Activated CD4-positive, alpha-beta T cell treated with anti-CD3 and anti-CD28 coated beads for 36 hours (primary cell): Measurements from ENCODE around the gene PAF1. TPM values are rescaled to one million over a fixed set of nuclear protein-coding genes. Genes with fewer than 3 reads are reported as not detected.
A peak's percentile ranks its signal among the peaks of the same experiment; 100 is the strongest.

Experiments
- ATAC-seq: fragments of 200-7000 bp; cut with Tn5 transposase; one replicate; pipeline ENCODE4 v1.10.0; 2021; ENCODE audit warnings: mild to moderate bottlenecking, moderate library complexity
- CTCF ChIA-PET: fragments of 350-600 bp; sonication (Branson Sonifier 250); formaldehyde crosslinking; loops from one replicate; lab custom pipeline; 2021; ENCODE audit warnings: antibody characterized with exemption; lab: Charles Lee
- POLR2A ChIA-PET: fragments of 350-600 bp; sonication (Branson Sonifier 250); formaldehyde crosslinking; loops from one replicate; lab custom pipeline; 2021; ENCODE audit warnings: antibody characterized with exemption, inconsistent platforms; lab: Charles Lee
- DNase-seq: peaks from one replicate; pipeline ENCODE4 v3.0.0-alpha.2; 2020
- H3K27ac Mint-ChIP-seq: one replicate; pipeline ENCODE4 v1.8.0; 2021; ENCODE audit warnings: mixed read lengths
- H3K27me3 Mint-ChIP-seq: one replicate; pipeline ENCODE4 v1.8.0; 2021; ENCODE audit warnings: mixed read lengths
- H3K36me3 Mint-ChIP-seq: one replicate; pipeline ENCODE4 v1.8.0; 2021; ENCODE audit warnings: low read depth, mixed read lengths
- H3K4me1 Mint-ChIP-seq: one replicate; pipeline ENCODE4 v1.8.0; 2021; ENCODE audit warnings: mixed read lengths
- H3K4me3 Mint-ChIP-seq: one replicate; pipeline ENCODE4 v1.8.0; 2021; ENCODE audit warnings: mild to moderate bottlenecking, moderate library complexity, mixed read lengths
- H3K9me3 Mint-ChIP-seq: one replicate; pipeline ENCODE4 v1.8.0; 2021; ENCODE audit warnings: low read depth, mixed read lengths
- intact Hi-C, 2 experiments: fragments of 100-400 bp; cut with DNase I in 1 of 2; cut with micrococcal nuclease in 1 of 2; formaldehyde crosslinking; loops; one replicate each; pipeline versions ENCODE4 v1.14.2 to v1.15.1; 2022 to 2024; cut with DNase I, micrococcal nuclease
- total RNA-seq, 2 experiments: library from RNA; stranded (reverse); gene quantifications; one replicate each; pipeline ENCODE4 v1.2.3, GENCODE V29; 2021

The PAF1 gene
- total RNA-seq, 2 experiments from 2014 or later, result 40.4 to 54.2 TPM

DNA sequence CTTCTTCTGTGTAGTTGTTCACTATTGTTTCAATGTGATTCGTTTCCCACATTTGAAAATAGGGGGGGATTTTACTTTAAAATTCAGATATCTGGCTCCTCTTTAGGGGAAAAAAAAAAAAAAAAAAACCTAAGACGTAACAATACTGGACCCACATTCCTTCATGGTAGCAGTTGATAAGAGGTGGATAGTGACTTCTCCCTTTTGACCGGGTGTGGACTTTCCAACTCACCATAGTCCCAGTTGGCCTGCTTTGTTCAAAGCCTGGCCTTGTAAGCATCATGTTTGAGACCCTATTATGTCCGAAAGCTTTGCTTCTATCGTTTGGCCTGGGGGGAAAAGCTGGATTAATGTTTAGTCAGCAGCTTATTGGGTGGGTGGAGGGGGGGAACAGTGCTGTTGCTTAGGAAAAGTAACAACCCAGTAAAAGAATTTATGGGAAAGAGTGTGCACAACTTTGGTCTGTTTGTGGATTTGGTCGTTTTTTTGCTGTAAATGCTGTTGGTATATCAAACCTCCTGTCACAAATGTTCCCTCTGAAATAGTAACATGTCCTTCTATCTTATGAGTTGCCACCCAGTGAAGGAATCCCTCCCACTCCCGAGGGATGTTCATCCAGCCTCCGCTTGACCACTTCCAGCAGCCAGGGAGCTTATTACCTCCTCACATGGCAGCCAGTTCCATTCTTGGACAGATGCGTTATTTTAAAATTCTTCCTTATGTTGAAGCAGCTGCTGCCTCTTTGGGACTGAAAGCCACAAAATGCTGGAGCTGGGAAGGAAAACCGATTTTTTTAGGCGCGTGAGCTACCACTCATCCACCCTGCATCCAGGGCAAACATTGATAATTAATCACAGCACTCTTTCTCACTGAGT, 38.3 kb downstream of the PAF1 start:
- no peak overlapping the region for H3K4me3 Mint-ChIP-seq
- H3K27ac Mint-ChIP-seq, result peak overlapping the region; percentile 89
- intact Hi-C loops, result no loop called here

DNA sequence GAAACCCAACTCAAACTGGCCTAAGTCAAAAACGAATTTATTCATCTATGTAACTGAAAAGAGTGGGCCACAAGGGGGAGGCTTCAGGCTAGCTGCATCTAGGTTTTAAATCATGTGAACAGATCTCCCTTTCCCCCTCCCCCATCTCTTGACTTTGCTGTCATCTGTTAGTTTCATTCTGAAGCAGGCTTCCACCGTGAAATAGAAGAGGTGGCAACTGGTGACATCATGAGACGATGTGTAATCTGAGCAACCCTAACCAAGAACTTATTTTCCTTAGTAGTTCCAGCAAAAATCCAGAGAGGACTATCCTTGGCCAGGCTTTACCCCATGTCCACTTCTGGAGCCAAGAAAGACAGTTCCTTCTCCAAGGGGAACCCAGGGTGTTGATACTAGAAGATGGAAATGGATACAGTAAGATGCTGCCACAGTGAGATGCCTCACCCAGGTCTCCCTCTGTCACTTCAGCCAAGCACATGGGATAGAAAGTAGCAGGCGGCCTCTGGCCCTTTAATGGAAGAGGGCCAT, 39.3 kb downstream of the PAF1 start:
- H3K4me1 Mint-ChIP-seq, result peaks cover 44% of the 10 kb centered on the region
- intact Hi-C loops, result loop anchor here (1.0 kb wide), 4 partner anchors 9 to 79 kb away; partner anchors contain the start of genes MED29 (in 2 of the 2), PAF1 (in 2 of the 2), PLEKHG2 (in 1 of the 2) and SAMD4B (in 1 of the 2)
- peak; percentile 77 for DNase-seq
- no peak overlapping the region for H3K4me3 Mint-ChIP-seq
- H3K27me3 Mint-ChIP-seq, result no peaks in the 10 kb centered on the region
- ChIA-PET CTCF (interaction anchor here (2.5 kb wide), 1 partner anchor 9 kb away, joined by 9 read pairs; the partner anchor contains the start of gene SAMD4B), POLR2A (interaction anchor here (0.5 to 1.2 kb wide), 4 partner anchors 9 to 1911 kb away, joined by 3 to 7 read pairs (median 4); partner anchors contain the start of genes MED29, PAF1 and SAMD4B)
- peak; percentile 94 for ATAC-seq
- peak overlapping the region; percentile 89 for H3K27ac Mint-ChIP-seq
- no peaks in the 10 kb centered on the region for H3K9me3 Mint-ChIP-seq
- H3K36me3 Mint-ChIP-seq, result peaks cover 39% of the 10 kb centered on the region

More for the DNA sequence above, 38.3 kb downstream of the PAF1 start:
- Mint-ChIP-seq H3K4me1 (peaks cover 35% of the 10 kb centered on the region), H3K27me3 (no peaks in the 10 kb centered on the region), H3K36me3 (peaks cover 41% of the 10 kb centered on the region), H3K9me3 (no peaks in the 10 kb centered on the region)
- POLR2A ChIA-PET, result no interaction called here
- DNase-seq, result no peak
- no peak for ATAC-seq
- CTCF ChIA-PET, result interaction anchor here (1.1 kb wide), 1 partner anchor 45 kb away, joined by 4 read pairs; no protein-coding TSS in a partner anchor

DNA sequence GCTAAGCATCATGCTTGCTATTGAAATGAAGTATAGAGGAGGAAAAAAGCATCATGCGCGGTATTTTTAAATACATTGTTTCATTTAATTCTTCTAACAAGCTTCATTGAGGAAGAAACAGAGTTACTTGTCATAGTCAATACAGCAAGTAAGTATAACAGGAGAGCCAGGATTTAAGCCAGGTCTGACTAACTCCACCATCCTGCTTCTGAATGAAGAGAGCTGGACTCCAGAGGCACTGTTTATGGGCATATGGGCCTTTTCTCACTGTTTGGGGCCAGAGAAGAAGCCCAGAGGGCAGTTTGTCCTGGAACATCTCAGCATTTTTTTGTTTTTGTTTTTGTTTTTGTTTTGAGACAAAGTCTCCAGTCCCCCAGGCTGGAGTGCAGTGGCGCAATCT, 40.8 kb downstream of the PAF1 start:
- H3K27me3 Mint-ChIP-seq, result no peaks in the 10 kb centered on the region
- H3K36me3 Mint-ChIP-seq, result peaks cover 32% of the 10 kb centered on the region
- ChIA-PET CTCF (interaction anchor here (0.7 to 2.5 kb wide), 5 partner anchors 8 to 228 kb away, joined by 3 to 9 read pairs (median 3); partner anchors contain the start of gene SAMD4B), POLR2A (interaction anchor here (1.2 kb wide), 1 partner anchor 41 kb away, joined by 7 read pairs; the partner anchor contains the start of genes MED29 and PAF1)
- H3K4me3 Mint-ChIP-seq, result no peak overlapping the region
- H3K27ac Mint-ChIP-seq, result no peak overlapping the region
- intact Hi-C loops, result no loop called here
- DNase-seq (no peak), ATAC-seq (no peak)
- peaks cover 58% of the 10 kb centered on the region for H3K4me1 Mint-ChIP-seq
- H3K9me3 Mint-ChIP-seq, result no peaks in the 10 kb centered on the region

DNA sequence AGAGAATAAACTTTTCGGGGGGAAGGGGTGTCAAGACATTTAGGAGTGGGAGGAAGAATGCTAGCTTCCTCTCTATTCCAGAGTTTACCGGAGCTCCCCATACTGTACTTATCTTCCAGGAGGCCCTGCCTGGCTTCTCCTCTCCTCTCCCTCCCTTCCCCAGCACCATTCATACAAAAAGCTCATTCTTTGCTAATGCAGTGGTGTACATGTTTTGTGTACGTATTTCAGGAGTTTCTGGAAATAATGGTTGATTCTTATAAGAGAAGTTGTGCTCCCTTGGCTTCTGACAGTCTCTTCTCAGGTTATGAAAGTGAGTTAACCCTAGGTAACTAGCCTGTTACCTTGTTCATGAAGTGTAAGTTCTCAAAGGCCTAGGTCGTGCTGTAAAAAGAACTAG, 41.6 kb downstream of the PAF1 start:
- POLR2A ChIA-PET, result interaction anchor here (0.5 kb wide), 1 partner anchor 483 kb away, joined by 6 read pairs; no protein-coding TSS in a partner anchor

DNA sequence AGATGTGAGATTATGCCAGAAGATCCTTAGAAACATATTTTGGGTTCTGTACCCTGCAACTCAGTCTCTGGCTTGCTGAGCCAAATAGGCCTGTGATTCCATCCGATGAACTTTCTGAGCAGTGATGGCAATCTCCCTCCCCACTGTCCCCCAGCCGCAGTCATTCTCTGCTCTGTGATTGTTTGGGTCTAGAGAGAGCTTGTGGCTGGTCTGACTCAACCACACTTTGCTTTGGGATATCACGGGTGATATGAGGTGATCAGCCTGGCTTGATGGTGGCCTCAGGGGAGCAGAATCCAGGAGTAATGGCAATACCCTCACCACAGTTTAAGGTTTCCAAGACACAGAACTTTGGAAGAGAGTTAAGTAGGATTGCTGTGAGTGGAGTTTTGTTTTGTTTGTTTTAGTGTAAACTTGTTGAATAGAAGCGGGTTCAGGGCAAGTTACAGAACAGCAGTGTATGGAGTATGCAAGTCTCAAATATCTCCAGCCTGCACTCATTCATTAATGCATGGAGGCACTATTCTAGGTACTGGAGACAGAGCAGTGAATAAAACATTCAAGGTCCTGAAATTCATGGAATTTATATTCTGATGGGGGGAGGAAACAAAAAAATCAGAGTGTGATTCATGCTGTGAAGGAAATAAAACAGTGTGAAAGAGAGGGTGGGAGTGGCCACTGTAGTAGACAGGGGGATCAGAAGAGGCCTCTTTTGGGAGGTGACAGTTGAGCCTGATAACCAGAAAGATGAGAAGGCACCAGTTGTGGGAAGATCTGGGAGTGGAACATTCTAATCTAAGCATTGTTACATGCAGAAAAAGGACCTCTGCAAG, 43.4 kb downstream of the PAF1 start:
- ChIA-PET CTCF (interaction anchor here (0.6 to 1.7 kb wide), 7 partner anchors 9 to 309 kb away, joined by 3 to 7 read pairs (median 4); partner anchors contain the start of gene GMFG), POLR2A (interaction anchor here (0.7 kb wide), 1 partner anchor 11 kb away, joined by 3 read pairs; no protein-coding TSS in a partner anchor)
- peaks cover 28% of the 10 kb centered on the region for H3K36me3 Mint-ChIP-seq
- no peak for ATAC-seq
- no peak overlapping the region for H3K4me3 Mint-ChIP-seq
- peaks cover 80% of the 10 kb centered on the region for H3K4me1 Mint-ChIP-seq
- H3K27ac Mint-ChIP-seq, result peak overlapping the region; percentile 53
- intact Hi-C loops, result no loop called here
- no peaks in the 10 kb centered on the region for H3K9me3 Mint-ChIP-seq
- no peaks in the 10 kb centered on the region for H3K27me3 Mint-ChIP-seq
- DNase-seq, result peak; percentile 35

More for the DNA sequence above, 41.6 kb downstream of the PAF1 start:
- no peak for DNase-seq
- Mint-ChIP-seq H3K36me3 (peaks cover 31% of the 10 kb centered on the region), H3K9me3 (no peaks in the 10 kb centered on the region), H3K4me1 (peaks cover 66% of the 10 kb centered on the region), H3K4me3 (no peak overlapping the region), H3K27me3 (no peaks in the 10 kb centered on the region), H3K27ac (peak overlapping the region; percentile 38)
- CTCF ChIA-PET, result interaction anchor here (0.9 to 2.5 kb wide), 2 partner anchors 7 to 227 kb away, joined by 3 to 9 read pairs; partner anchors contain the start of gene SAMD4B
- no peak for ATAC-seq
- intact Hi-C loops, result no loop called here

DNA sequence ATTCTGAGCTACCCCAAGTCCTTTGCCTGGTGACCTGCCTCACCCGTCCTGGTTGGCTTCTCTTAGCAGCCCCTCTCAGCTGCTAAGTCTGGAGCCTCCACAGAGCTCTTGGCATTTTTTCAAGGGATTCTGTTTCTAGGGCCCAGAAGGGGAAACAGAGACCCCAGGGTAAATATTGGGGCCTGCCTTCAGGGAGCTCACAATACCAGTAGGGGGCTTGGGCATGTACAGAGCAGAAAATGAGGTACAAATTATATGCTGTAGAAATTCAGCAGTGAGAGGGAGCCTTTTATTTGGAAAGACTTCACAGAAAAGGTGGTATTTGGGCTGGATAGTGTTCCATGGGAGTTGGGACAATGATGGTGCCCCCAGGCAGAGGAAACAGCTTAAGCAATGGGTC, 45.0 kb downstream of the PAF1 start:
- H3K27ac Mint-ChIP-seq, result peak overlapping the region; percentile 35
- H3K4me1 Mint-ChIP-seq, result peaks cover 67% of the 10 kb centered on the region
- DNase-seq, result no peak
- no peaks in the 10 kb centered on the region for H3K27me3 Mint-ChIP-seq
- intact Hi-C loops, result no loop called here
- H3K36me3 Mint-ChIP-seq, result peaks cover 18% of the 10 kb centered on the region
- H3K4me3 Mint-ChIP-seq, result no peak overlapping the region
- ATAC-seq, result no peak
- ChIA-PET POLR2A (interaction anchor here (0.7 kb wide), 1 partner anchor 45 kb away, joined by 3 read pairs; the partner anchor contains the start of genes MED29 and PAF1), CTCF (interaction anchor here (0.5 to 1.7 kb wide), 4 partner anchors 11 to 74 kb away, joined by 3 to 7 read pairs (median 4); partner anchors contain the start of gene GMFG)
- H3K9me3 Mint-ChIP-seq, result no peaks in the 10 kb centered on the region

DNA sequence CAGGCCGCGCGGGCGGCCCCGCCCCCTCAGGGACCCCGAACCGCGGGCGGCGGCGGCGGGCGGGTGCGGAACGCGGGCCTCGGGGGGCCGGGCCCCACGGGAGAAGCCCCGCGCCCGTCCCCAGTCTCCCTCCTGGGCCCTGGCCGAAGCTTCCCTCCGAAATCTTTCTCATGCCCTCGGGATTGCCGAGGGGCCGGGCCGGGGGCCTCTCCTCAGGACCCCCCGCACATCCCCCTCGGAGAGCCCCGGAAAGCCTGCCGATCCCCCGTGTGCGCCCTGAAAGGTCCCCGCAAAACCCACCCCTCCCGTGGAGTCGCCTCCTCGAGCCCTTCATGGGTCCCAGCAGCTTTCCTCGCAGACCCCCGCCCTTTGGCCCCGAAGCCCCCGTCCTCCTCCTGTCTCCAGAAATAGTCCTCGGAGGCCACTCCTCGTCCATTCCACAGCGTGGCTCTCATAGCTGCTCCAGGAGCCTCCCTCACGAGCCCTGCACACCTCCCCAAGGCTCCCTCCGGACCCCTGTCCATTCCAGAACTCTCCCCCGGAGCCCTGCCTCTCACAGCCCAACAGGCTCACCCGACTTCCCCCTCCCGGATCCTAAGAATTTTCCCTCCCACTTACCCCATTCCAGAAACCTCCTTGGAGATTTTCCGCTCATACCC, 48.1 kb downstream of the PAF1 start:
- Mint-ChIP-seq H3K9me3 (no peaks in the 10 kb centered on the region), H3K4me1 (peaks cover 69% of the 10 kb centered on the region), H3K4me3 (peak overlapping the region; percentile 79), H3K36me3 (peaks cover 7% of the 10 kb centered on the region), H3K27me3 (no peaks in the 10 kb centered on the region), H3K27ac (peak overlapping the region; percentile 19)
- ChIA-PET POLR2A (interaction anchor here (0.6 to 1.4 kb wide), 8 partner anchors 8 to 103 kb away, joined by 3 to 12 read pairs (median 4); partner anchors contain the start of genes MED29, PAF1, RPS16 and SUPT5H), CTCF (interaction anchor here (1.0 to 2.6 kb wide), 6 partner anchors 8 to 126 kb away, joined by 3 to 9 read pairs (median 4); partner anchors contain the start of genes MED29 and PAF1)
- ATAC-seq (no peak), DNase-seq (no peak)
- intact Hi-C loops, result loop anchor here (1.0 to 5.0 kb wide), 14 partner anchors 9 to 492 kb away; partner anchors contain the start of genes EID2B (in 2 of the 2), MED29 (in 2 of the 2), PAF1 (in 2 of the 2) and PLEKHG2 (in 2 of the 2)

DNA sequence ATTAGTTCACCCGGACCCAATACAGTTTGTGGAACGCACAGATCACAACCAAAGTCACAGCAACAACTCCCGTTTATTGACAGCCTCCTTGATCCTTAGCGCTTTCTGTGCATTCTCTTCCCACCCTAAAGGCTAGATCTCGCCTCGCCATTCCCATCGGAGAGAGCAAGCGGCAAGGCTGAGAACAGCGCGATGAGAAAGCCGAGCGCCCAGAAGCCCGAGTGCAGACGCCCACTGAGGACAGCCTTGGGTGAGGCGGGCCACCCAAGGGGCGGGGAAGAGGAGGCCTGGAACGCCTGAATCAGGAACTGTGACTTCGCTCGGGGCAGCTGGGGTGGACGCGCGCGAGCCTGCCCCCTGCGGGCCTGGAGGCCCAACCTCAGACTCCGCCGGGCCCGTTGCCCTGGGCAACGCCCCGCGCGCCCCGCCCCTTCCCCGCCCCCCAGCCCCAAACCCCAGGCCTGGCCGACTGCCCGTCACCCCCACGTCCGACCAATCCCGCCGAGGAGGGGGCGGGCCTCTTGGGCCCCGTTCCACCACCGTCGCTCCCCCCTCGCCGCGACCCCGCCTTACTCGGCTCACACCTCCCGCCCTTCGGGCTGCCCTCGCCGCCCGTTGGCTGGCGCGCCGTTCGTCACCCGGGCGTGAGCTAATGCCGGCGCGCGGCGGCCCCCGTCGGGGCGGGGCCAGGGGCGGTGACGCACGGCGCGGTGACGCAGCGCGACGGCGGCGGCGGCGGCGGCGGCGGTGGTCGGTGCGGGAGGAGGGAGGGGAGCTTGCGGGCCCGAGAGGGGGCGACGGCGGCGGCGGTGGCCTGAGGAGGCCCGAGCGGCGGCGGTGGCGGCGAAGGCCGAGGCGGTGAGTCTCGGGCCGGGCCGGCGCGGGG, 48.9 kb downstream of the PAF1 start, which contains the start of gene SAMD4B:
Gene SAMD4B, plus strand, starts transcription at position 703 of the 886 bp plus-strand sequence. CDS start 14,473 bp downstream, outside the sequence.
- H3K27me3 Mint-ChIP-seq, result no peaks in the 10 kb centered on the region
- H3K4me3 Mint-ChIP-seq, result peak within 1 kb of the TSS; percentile 83
- peaks cover 2% of the 10 kb centered on the region for H3K36me3 Mint-ChIP-seq
- H3K27ac Mint-ChIP-seq, result peak within 1 kb of the TSS; percentile 88
- ChIA-PET CTCF (interaction anchor here (0.6 to 2.6 kb wide), 9 partner anchors 9 to 126 kb away, joined by 3 to 9 read pairs (median 4); partner anchors contain the start of genes MED29 and PAF1), POLR2A (interaction anchor here (1.0 to 1.4 kb wide), 7 partner anchors 9 to 103 kb away, joined by 3 to 12 read pairs (median 3); partner anchors contain the start of genes MED29, PAF1, RPS16 and SUPT5H)
- peaks cover 69% of the 10 kb centered on the region for H3K4me1 Mint-ChIP-seq
- ATAC-seq, result peak; percentile 90
- intact Hi-C loops, result loop anchor here (1.0 to 5.0 kb wide), 15 partner anchors 9 to 1006 kb away; partner anchors contain the start of genes EID2B (in 2 of the 2), MED29 (in 2 of the 2), PAF1 (in 2 of the 2) and PLEKHG2 (in 2 of the 2)
- no peaks in the 10 kb centered on the region for H3K9me3 Mint-ChIP-seq
- peak; percentile 100 for DNase-seq
